H9 (cell line): ENCODE measurements around the gene COLEC12. TPM values are rescaled to one million over a fixed set of nuclear protein-coding genes. Genes with fewer than 3 reads are reported as not detected.

Experiments used
- DNase-seq: peaks from one replicate; pipeline ENCODE4 v3.0.0-alpha.2; 2017
- H2AFZ ChIP-seq: one replicate; pipeline ENCODE4 v1.6.1; 2013; ENCODE audit warnings: mild to moderate bottlenecking, low read length, control low read depth, moderate library complexity
- H2AK5ac ChIP-seq: 2 replicates; pipeline ENCODE4 v1.6.1; 2013; ENCODE audit warnings: low read length, control low read depth, mixed read lengths; ENCODE audit not compliant: insufficient read length
- H2BK120ac ChIP-seq: one replicate; pipeline ENCODE4 v1.6.1; 2013; ENCODE audit warnings: low read depth, mild to moderate bottlenecking, low read length, control low read depth, inconsistent platforms; ENCODE audit not compliant: poor library complexity, severe bottlenecking
- H2BK12ac ChIP-seq: 2 replicates; pipeline ENCODE4 v1.6.1; 2013; ENCODE audit warnings: low read length, control low read depth, mixed read lengths, low read depth; ENCODE audit not compliant: insufficient read length
- H2BK15ac ChIP-seq: 2 replicates; pipeline ENCODE4 v1.6.1; 2013; ENCODE audit warnings: low read depth, low read length, control low read depth
- H2BK20ac ChIP-seq: one replicate; pipeline ENCODE4 v1.6.1; 2013; ENCODE audit warnings: low read depth, mild to moderate bottlenecking, low read length, control low read depth, inconsistent platforms; ENCODE audit not compliant: poor library complexity, severe bottlenecking
- H2BK5ac ChIP-seq: 2 replicates; pipeline ENCODE4 v1.6.1; 2013; ENCODE audit warnings: low read length, control low read depth, mixed read lengths; ENCODE audit not compliant: insufficient read length
- H3K14ac ChIP-seq: 2 replicates; pipeline ENCODE4 v1.6.1; 2013; ENCODE audit warnings: low read length, control low read depth; ENCODE audit not compliant: insufficient read depth
- H3K18ac ChIP-seq: 2 replicates; pipeline ENCODE4 v1.6.1; 2013; ENCODE audit warnings: low read depth, mild to moderate bottlenecking, mixed read lengths, low read length, control low read depth; ENCODE audit not compliant: insufficient read length
- H3K23ac ChIP-seq: 2 replicates; pipeline ENCODE4 v1.6.1; 2013; ENCODE audit warnings: low read length, control low read depth, mixed read lengths, low read depth; ENCODE audit not compliant: insufficient read length
- H3K23me2 ChIP-seq: 2 replicates; pipeline ENCODE4 v1.6.1; 2013; ENCODE audit warnings: low read depth, mild to moderate bottlenecking, mixed read lengths, low read length, control low read depth; ENCODE audit not compliant: insufficient read length, poor library complexity, severe bottlenecking
- H3K27ac ChIP-seq: 2 replicates; pipeline ENCODE4 v1.5.1; 2013; ENCODE audit warnings: low read length, control low read depth, mixed read lengths, low read depth; ENCODE audit not compliant: insufficient read length
- H3K27me3 ChIP-seq: 2 replicates; pipeline ENCODE4 v1.6.1; 2013; ENCODE audit warnings: low read length, control low read depth, inconsistent platforms; ENCODE audit not compliant: insufficient read depth
- H3K4ac ChIP-seq: 2 replicates; pipeline ENCODE4 v1.6.1; 2013; ENCODE audit warnings: low read depth, mild to moderate bottlenecking, control low read depth, inconsistent platforms, low read length, moderate library complexity
- H3K4me1 ChIP-seq: 2 replicates; pipeline ENCODE4 v1.6.1; 2013; ENCODE audit warnings: low read length, control low read depth, inconsistent platforms; ENCODE audit not compliant: insufficient read depth
- H3K4me2 ChIP-seq: 2 replicates; pipeline ENCODE4 v1.6.1; 2013; ENCODE audit warnings: low read length, control low read depth, mixed read lengths; ENCODE audit not compliant: insufficient read length, insufficient read depth
- H3K56ac ChIP-seq: 2 replicates; pipeline ENCODE4 v1.6.1; 2013; ENCODE audit warnings: low read depth, mild to moderate bottlenecking, mixed read lengths, low read length, control low read depth; ENCODE audit not compliant: insufficient read length
- H3K79me1 ChIP-seq: 2 replicates; pipeline ENCODE4 v1.6.1; 2013; ENCODE audit warnings: low read depth, mild to moderate bottlenecking, moderate library complexity, low read length, control low read depth, inconsistent platforms; ENCODE audit not compliant: insufficient read depth, poor library complexity, severe bottlenecking
- H3K79me2 ChIP-seq: 2 replicates; pipeline ENCODE4 v1.6.1; 2013; ENCODE audit warnings: low read length, control low read depth, inconsistent platforms; ENCODE audit not compliant: insufficient read depth
- H3K9ac ChIP-seq: 2 replicates; pipeline ENCODE4 v1.6.1; 2013; ENCODE audit warnings: low read length, control low read depth, mixed read lengths; ENCODE audit not compliant: insufficient read length; ENCODE audit errors: extremely low read depth
- H3K9me3 ChIP-seq: one replicate; pipeline ENCODE4 v1.6.1; 2013; ENCODE audit warnings: low read depth, low read length, inconsistent platforms; ENCODE audit not compliant: control insufficient read depth
- H3T11ph ChIP-seq: one replicate; pipeline ENCODE4 v1.6.1; 2013; ENCODE audit warnings: mild to moderate bottlenecking, low read length, control low read depth, inconsistent platforms
- H4K20me1 ChIP-seq: one replicate; pipeline ENCODE4 v1.6.1; 2013; ENCODE audit not compliant: control insufficient read depth, insufficient read length, insufficient read depth
- H4K5ac ChIP-seq: 2 replicates; pipeline ENCODE4 v1.6.1; 2013; ENCODE audit warnings: low read depth, mild to moderate bottlenecking, mixed read lengths, low read length, control low read depth; ENCODE audit not compliant: insufficient read length
- H4K8ac ChIP-seq: replicated peaks from 2 replicates; pipeline ENCODE4 v1.6.1; 2013; ENCODE audit warnings: low read length, control low read depth, mixed read lengths, low read depth; ENCODE audit not compliant: insufficient read length
- H4K91ac ChIP-seq: 2 replicates; pipeline ENCODE4 v1.6.1; 2013; ENCODE audit warnings: low read depth, mild to moderate bottlenecking, moderate library complexity, mixed read lengths, low read length, control low read depth; ENCODE audit not compliant: insufficient read length
- H3K27ac Mint-ChIP-seq, 3 experiments: 2 replicates in 2 of 3; 3 replicates in 1 of 3; pipeline ENCODE4 v1.8.0; 2020 to 2021; ENCODE audit warnings: mixed read lengths in 3 of 3, mild to moderate bottlenecking in 1 of 3, moderate library complexity in 1 of 3
- H3K27me3 Mint-ChIP-seq: 2 replicates; pipeline ENCODE4 v1.8.0; 2021; ENCODE audit warnings: low read depth, mild to moderate bottlenecking, moderate library complexity, mixed read lengths
- H3K36me3 Mint-ChIP-seq, 3 experiments: 2 replicates in 2 of 3; 3 replicates in 1 of 3; pipeline ENCODE4 v1.8.0; 2020 to 2021; ENCODE audit warnings: low read depth in 3 of 3, mixed read lengths in 3 of 3; ENCODE audit not compliant: insufficient read depth in 1 of 3
- H3K4me1 Mint-ChIP-seq, 2 experiments: 2 replicates each; pipeline ENCODE4 v1.8.0; 2020; ENCODE audit warnings: mixed read lengths in 2 of 2
- H3K4me3 Mint-ChIP-seq, 2 experiments: 2 replicates in 1 of 2; 3 replicates in 1 of 2; pipeline ENCODE4 v1.8.0; 2020 to 2021; ENCODE audit warnings: mild to moderate bottlenecking in 2 of 2, mixed read lengths in 2 of 2, moderate library complexity in 1 of 2
- H3K9me3 Mint-ChIP-seq, 2 experiments: 2 replicates in 1 of 2; 3 replicates in 1 of 2; pipeline ENCODE4 v1.8.0; 2020; ENCODE audit warnings: mild to moderate bottlenecking in 2 of 2, mixed read lengths in 2 of 2, moderate library complexity in 1 of 2
- CTCF ChIP-seq: fragments of 200-600 bp; sonication (generic); conservative IDR thresholded peaks from 3 replicates; pipeline ENCODE4 v1.8.0; 2021; ENCODE audit warnings: antibody characterized with exemption, mild to moderate bottlenecking
- WGBS: extraction: QIAGEN DNeasy Blood & Tissue Kit; methylation state at CpG from one replicate; pipeline ENCODE4 v1.1.7; 2013; ENCODE audit warnings: missing lambda C conversion rate, low lambda C conversion rate, mixed read lengths; ENCODE audit not compliant: insufficient read length; ENCODE audit errors: extremely low coverage; 5-methylcytosine and 5-hydroxymethylcytosine counted together
- total RNA-seq: library from RNA; stranded (reverse); gene quantifications from 2 replicates; pipeline ENCODE4 v1.2.1, GENCODE V29; 2021

COLEC12 gene
- total RNA-seq, 1 experiment from 2014 or later: 0.70 TPM

DNA sequence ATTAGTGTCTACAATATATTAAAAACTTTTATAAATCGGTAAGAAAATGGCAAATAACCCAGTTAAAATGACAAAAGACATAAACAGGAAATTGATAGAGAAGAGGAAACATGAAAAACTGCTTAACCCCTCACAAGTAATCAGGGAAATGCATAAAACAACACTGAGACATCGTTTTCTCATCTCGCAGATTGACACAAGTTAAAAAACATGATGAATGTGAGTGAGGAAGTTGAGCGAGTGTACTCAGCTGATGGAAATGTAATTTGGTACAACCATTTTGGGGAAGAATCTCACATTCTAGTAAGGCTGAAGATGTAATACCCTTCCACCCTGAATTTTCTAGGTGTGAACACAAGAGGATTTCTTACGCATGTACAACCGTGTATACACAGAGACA lies 214.7 kb downstream of the COLEC12 start:
- Histone ChIP-seq H3K4me1 (no peaks in the 10 kb centered on the region), H4K5ac (no peak overlapping the region), H2BK15ac (no peak overlapping the region), H2AK5ac (no peak overlapping the region), H3K56ac (no peak overlapping the region), H4K20me1 (no peaks in the 10 kb centered on the region), H3K9me3 (no peaks in the 10 kb centered on the region), H3K18ac (no peak overlapping the region), H2BK12ac (no peak overlapping the region), H3K27me3 (no peaks in the 10 kb centered on the region), H3K4ac (no peak overlapping the region), H3K9ac (no peak overlapping the region), H3K27ac (no peak overlapping the region), H3T11ph (no peak overlapping the region), H3K79me2 (no peaks in the 10 kb centered on the region), H3K14ac (no peak overlapping the region), H3K23ac (no peak overlapping the region), H4K8ac (no peak overlapping the region), H3K4me2 (no peak overlapping the region), H2BK20ac (no peak overlapping the region), H2AFZ (no peak overlapping the region), H4K91ac (no peak overlapping the region), H2BK5ac (no peak overlapping the region), H2BK120ac (no peak overlapping the region), H3K79me1 (no peaks in the 10 kb centered on the region), H3K23me2 (no peaks in the 10 kb centered on the region)
- Mint-ChIP-seq H3K9me3 (no peaks in the 10 kb centered on the region), H3K27me3 (no peaks in the 10 kb centered on the region; the same call in 1 of the 2 replicates), H3K4me3 (no peak overlapping the region), H3K4me1 (no peaks in the 10 kb centered on the region), H3K27ac (no peak overlapping the region), H3K36me3 (no peaks in the 10 kb centered on the region; a peak in 1 of 7 replicates)
- no peak for DNase-seq
- no CpG with 5 or more reads among the region's 6 CpGs for WGBS
- TF ChIP-seq CTCF: no peak
